ENCODE measurements around the gene BCKDHA. TPM values are rescaled to one million over a fixed set of nuclear protein-coding genes. Genes with fewer than 3 reads are reported as not detected.

Gene BCKDHA
- total RNA-seq, 3 donors from 2014 or later (not counting 1 experiment from before 2014, with no cell fraction given), result 26.5 to 29.0 (median 28.3) TPM

DNA sequence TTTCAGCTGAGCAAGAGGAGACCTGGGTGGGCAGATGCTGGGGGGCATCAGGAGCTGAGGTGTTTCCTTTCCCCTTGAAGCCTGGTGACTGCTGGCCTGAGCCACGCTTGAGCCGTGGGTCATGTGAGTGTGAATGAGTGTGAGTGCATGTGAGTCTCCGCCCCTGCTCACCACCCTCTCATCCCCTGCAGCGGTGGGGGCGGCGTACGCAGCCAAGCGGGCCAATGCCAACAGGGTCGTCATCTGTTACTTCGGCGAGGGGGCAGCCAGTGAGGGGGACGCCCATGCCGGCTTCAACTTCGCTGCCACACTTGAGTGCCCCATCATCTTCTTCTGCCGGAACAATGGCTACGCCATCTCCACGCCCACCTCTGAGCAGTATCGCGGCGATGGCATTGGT, 24.4 kb downstream of the BCKDHA start:
- H3K4me3 Mint-ChIP-seq, result no peak overlapping the region
- H3K27ac ChIP-seq (ENCODE audit: low read length), result no peak overlapping the region

DNA sequence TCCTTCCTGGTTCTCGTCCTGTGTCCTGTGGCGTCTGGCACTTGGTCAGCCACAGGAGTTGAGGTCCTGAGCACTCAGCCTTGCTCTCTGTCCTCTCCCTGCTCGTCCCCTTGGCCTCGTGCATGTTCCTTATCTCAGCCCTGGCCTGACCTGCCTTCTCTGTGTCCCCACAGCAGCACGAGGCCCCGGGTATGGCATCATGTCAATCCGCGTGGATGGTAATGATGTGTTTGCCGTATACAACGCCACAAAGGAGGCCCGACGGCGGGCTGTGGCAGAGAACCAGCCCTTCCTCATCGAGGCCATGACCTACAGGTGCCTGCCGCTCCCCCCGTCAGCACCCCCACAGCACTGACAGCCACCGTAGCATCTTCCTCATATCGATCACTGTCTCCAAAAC, 24.8 kb downstream of the BCKDHA start:
- no peak for DNase-seq
- no peak overlapping the region for H3K4me3 Mint-ChIP-seq
- peaks cover 5 to 19% of the 10 kb centered on the region in 2 donors for H3K4me1 Mint-ChIP-seq
- no peak for ATAC-seq
- Histone ChIP-seq H3K4me3 (ENCODE audit: low read length) (no peak overlapping the region), H3K27me3 (ENCODE audit: control insufficient read depth, insufficient read depth, low read length) (no peaks in the 10 kb centered on the region), H3K27ac (ENCODE audit: low read length) (no peak overlapping the region), H3K36me3 (ENCODE audit: control insufficient read depth, insufficient read depth, low read length) (peaks cover 51% of the 10 kb centered on the region), H3K9me3 (ENCODE audit: control insufficient read depth, insufficient read depth, low read length) (no peaks in the 10 kb centered on the region), H3K4me1 (ENCODE audit: control insufficient read depth, insufficient read depth, low read length) (peaks cover 46% of the 10 kb centered on the region)
- WGBS (ENCODE audit: insufficient coverage), result 92% methylated on average over 18 of the region's 18 CpGs
- TF ChIP-seq, protein P1, sequence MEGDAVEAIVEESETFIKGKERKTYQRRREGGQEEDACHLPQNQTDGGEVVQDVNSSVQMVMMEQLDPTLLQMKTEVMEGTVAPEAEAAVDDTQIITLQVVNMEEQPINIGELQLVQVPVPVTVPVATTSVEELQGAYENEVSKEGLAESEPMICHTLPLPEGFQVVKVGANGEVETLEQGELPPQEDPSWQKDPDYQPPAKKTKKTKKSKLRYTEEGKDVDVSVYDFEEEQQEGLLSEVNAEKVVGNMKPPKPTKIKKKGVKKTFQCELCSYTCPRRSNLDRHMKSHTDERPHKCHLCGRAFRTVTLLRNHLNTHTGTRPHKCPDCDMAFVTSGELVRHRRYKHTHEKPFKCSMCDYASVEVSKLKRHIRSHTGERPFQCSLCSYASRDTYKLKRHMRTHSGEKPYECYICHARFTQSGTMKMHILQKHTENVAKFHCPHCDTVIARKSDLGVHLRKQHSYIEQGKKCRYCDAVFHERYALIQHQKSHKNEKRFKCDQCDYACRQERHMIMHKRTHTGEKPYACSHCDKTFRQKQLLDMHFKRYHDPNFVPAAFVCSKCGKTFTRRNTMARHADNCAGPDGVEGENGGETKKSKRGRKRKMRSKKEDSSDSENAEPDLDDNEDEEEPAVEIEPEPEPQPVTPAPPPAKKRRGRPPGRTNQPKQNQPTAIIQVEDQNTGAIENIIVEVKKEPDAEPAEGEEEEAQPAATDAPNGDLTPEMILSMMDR (IDR thresholded peaks at IDR 0.05), result no peak
- intact Hi-C loops (cut with micrococcal nuclease), result no loop called here
- H3K9me3 Mint-ChIP-seq, result no peaks in the 10 kb centered on the region
- H3K36me3 Mint-ChIP-seq, result no peaks in the 10 kb centered on the region
- no peak overlapping the region for H3K27ac Mint-ChIP-seq
- H3K27me3 Mint-ChIP-seq (ENCODE audit: low read depth in 2 of 2), result no peaks in the 10 kb centered on the region

More for the DNA sequence above, 24.4 kb downstream of the BCKDHA start:
- no peak for ATAC-seq
- H3K4me1 ChIP-seq (ENCODE audit: control insufficient read depth, insufficient read depth, low read length), result peaks cover 41% of the 10 kb centered on the region
- TF ChIP-seq, protein P1 (IDR thresholded peaks at IDR 0.05), result no peak
- H3K9me3 ChIP-seq (ENCODE audit: control insufficient read depth, insufficient read depth, low read length), result no peaks in the 10 kb centered on the region
- DNase-seq, result no peak
- Mint-ChIP-seq H3K4me1 (peaks cover 3 to 14% of the 10 kb centered on the region in 2 donors), H3K27ac (peak overlapping the region in 1 of 2 donors; percentile 74), H3K9me3 (no peaks in the 10 kb centered on the region), H3K27me3 (ENCODE audit: low read depth in 2 of 2) (no peaks in the 10 kb centered on the region), H3K36me3 (no peaks in the 10 kb centered on the region)
- WGBS (ENCODE audit: insufficient coverage), result 97% methylated on average over 17 of the region's 20 CpGs
- peaks cover 51% of the 10 kb centered on the region for H3K36me3 ChIP-seq (ENCODE audit: control insufficient read depth, insufficient read depth, low read length)
- no peaks in the 10 kb centered on the region for H3K27me3 ChIP-seq (ENCODE audit: control insufficient read depth, insufficient read depth, low read length)
- intact Hi-C loops (cut with micrococcal nuclease), result no loop called here
- no peak overlapping the region for H3K4me3 ChIP-seq (ENCODE audit: low read length)

DNA sequence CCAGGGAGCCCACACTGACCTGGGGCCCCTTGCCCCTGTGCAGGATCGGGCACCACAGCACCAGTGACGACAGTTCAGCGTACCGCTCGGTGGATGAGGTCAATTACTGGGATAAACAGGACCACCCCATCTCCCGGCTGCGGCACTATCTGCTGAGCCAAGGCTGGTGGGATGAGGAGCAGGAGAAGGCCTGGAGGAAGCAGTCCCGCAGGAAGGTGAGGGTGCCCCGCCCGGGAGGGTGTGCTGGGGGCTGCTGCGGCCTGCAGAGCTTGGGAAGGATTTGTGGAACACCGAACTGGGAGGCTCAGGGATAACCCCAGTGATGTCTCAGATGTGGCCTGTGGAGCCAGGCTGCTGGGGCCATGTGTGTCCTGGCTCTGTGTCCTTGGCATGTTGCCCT, 25.3 kb downstream of the BCKDHA start:
- Histone ChIP-seq H3K36me3 (ENCODE audit: control insufficient read depth, insufficient read depth, low read length) (peaks cover 51% of the 10 kb centered on the region), H3K27me3 (ENCODE audit: control insufficient read depth, insufficient read depth, low read length) (no peaks in the 10 kb centered on the region), H3K9me3 (ENCODE audit: control insufficient read depth, insufficient read depth, low read length) (no peaks in the 10 kb centered on the region), H3K4me3 (ENCODE audit: low read length) (no peak overlapping the region), H3K4me1 (ENCODE audit: control insufficient read depth, insufficient read depth, low read length) (peaks cover 51% of the 10 kb centered on the region), H3K27ac (ENCODE audit: low read length) (no peak overlapping the region)
- no peaks in the 10 kb centered on the region for H3K27me3 Mint-ChIP-seq (ENCODE audit: low read depth in 2 of 2)
- DNase-seq (no peak), ATAC-seq (no peak)
- no peak overlapping the region for H3K27ac Mint-ChIP-seq
- H3K4me3 Mint-ChIP-seq, result no peak overlapping the region
- intact Hi-C loops (cut with micrococcal nuclease), result no loop called here
- H3K4me1 Mint-ChIP-seq, result peaks cover 5 to 24% of the 10 kb centered on the region in 2 donors
- WGBS (ENCODE audit: insufficient coverage), result 97% methylated on average over 12 of the region's 12 CpGs
- H3K36me3 Mint-ChIP-seq, result no peaks in the 10 kb centered on the region
- TF ChIP-seq, protein P1 (IDR thresholded peaks at IDR 0.05), result no peak
- no peaks in the 10 kb centered on the region for H3K9me3 Mint-ChIP-seq
